IMR-90 (cell line): ENCODE measurements around the gene TSEN54. TPM values are rescaled to one million over a fixed set of nuclear protein-coding genes. Genes with fewer than 3 reads are reported as not detected.
A peak's percentile ranks its signal among the peaks of the same experiment; 100 is the strongest.

Experiments
- ATAC-seq: fragments of 200-7000 bp; cut with Tn5 transposase; 2 replicates; pipeline ENCODE4 v1.9.1; 2020; ENCODE audit warnings: low read depth, mild to moderate bottlenecking, moderate library complexity
- BruUV-seq: library from RNA; stranded (reverse); fragments of 400-500 nt; replicated peaks from 2 replicates; lab custom pipeline; 2021; lab: Mats Ljungman, UMichigan
- CTCF ChIA-PET: fragments of 300-600 bp; formaldehyde crosslinking; extraction: SDS; loops from one replicate; lab custom pipeline; 2021; ENCODE audit warnings: antibody characterized with exemption; lab: Yijun Ruan, JAX
- POLR2A ChIA-PET: fragments of 300-600 bp; sonication (Branson Sonifier 250); formaldehyde crosslinking; loops from one replicate; lab custom pipeline; 2022; ENCODE audit warnings: antibody characterized with exemption; ENCODE audit not compliant: unreplicated experiment; lab: Charles Lee
- DNase-seq: peaks from one replicate; pipeline ENCODE4 v3.0.0; 2013
- H2AFZ ChIP-seq: replicated peaks from 2 replicates; pipeline ENCODE3; 2013; ENCODE audit warnings: low read length, mild to moderate bottlenecking; ENCODE audit not compliant: poor library complexity
- H2AK5ac ChIP-seq: 2 replicates; pipeline ENCODE4 v1.6.1; 2013; ENCODE audit warnings: low read depth, low read length, inconsistent platforms
- H2AK9ac ChIP-seq: replicated peaks from 2 replicates; pipeline ENCODE3; 2013; ENCODE audit warnings: mild to moderate bottlenecking, low read depth, low read length, moderate library complexity; ENCODE audit not compliant: poor library complexity
- H2BK120ac ChIP-seq: 2 replicates; pipeline ENCODE4 v1.6.1; 2013; ENCODE audit warnings: low read depth, low read length, inconsistent platforms
- H2BK15ac ChIP-seq: 3 replicates; pipeline ENCODE4 v1.6.1; 2013; ENCODE audit warnings: low read depth, low read length, inconsistent platforms
- H2BK20ac ChIP-seq: 2 replicates; pipeline ENCODE4 v1.6.1; 2013; ENCODE audit warnings: low read depth, mild to moderate bottlenecking, inconsistent platforms, low read length, moderate library complexity
- H2BK5ac ChIP-seq: 2 replicates; pipeline ENCODE4 v1.6.1; 2013; ENCODE audit warnings: mild to moderate bottlenecking, low read depth, low read length, inconsistent platforms; ENCODE audit not compliant: poor library complexity, severe bottlenecking
- H3K14ac ChIP-seq: replicated peaks from 2 replicates; pipeline ENCODE4 v1.6.1; 2013; ENCODE audit warnings: low read depth, low read length, inconsistent platforms
- H3K18ac ChIP-seq: 2 replicates; pipeline ENCODE4 v1.6.1; 2013; ENCODE audit warnings: low read depth, low read length, control low read depth
- H3K23ac ChIP-seq: 2 replicates; pipeline ENCODE4 v1.6.1; 2013; ENCODE audit warnings: low read depth, low read length, inconsistent platforms
- H3K27ac ChIP-seq: 2 replicates; pipeline ENCODE4 v1.5.1; 2013; ENCODE audit warnings: mild to moderate bottlenecking, control low read depth, low read length; ENCODE audit not compliant: insufficient read depth
- H3K27me3 ChIP-seq: 2 replicates; pipeline ENCODE4 v1.6.1; 2013; ENCODE audit warnings: low read length; ENCODE audit not compliant: control insufficient read depth, insufficient read depth
- H3K36me3 ChIP-seq: 2 replicates; pipeline ENCODE4 v1.6.1; 2013; ENCODE audit warnings: low read length, mixed read lengths; ENCODE audit not compliant: control insufficient read depth, insufficient read depth
- H3K4ac ChIP-seq: 2 replicates; pipeline ENCODE4 v1.6.1; 2013; ENCODE audit warnings: low read depth, low read length, inconsistent platforms
- H3K4me1 ChIP-seq: 2 replicates; pipeline ENCODE4 v1.6.1; 2013; ENCODE audit warnings: low read length, mixed read lengths; ENCODE audit not compliant: control insufficient read depth, insufficient read depth
- H3K4me2 ChIP-seq: 2 replicates; pipeline ENCODE4 v1.6.1; 2013; ENCODE audit warnings: low read depth, mild to moderate bottlenecking, control low read depth, low read length, moderate library complexity
- H3K4me3 ChIP-seq: 2 replicates; pipeline ENCODE4 v1.5.1; 2013; ENCODE audit warnings: low read depth, mild to moderate bottlenecking, control low read depth, low read length, moderate library complexity; ENCODE audit not compliant: insufficient read depth
- H3K56ac ChIP-seq: 2 replicates; pipeline ENCODE4 v1.6.1; 2013; ENCODE audit warnings: low read length, inconsistent platforms; ENCODE audit not compliant: insufficient read depth; ENCODE audit errors: extremely low read depth
- H3K79me1 ChIP-seq, 2 experiments: 2 replicates each; pipeline ENCODE4 v1.6.1; 2013; ENCODE audit warnings: low read length in 2 of 2, inconsistent platforms in 1 of 2, low read depth in 1 of 2
- H3K9ac ChIP-seq: 2 replicates; pipeline ENCODE4 v1.6.1; 2013; ENCODE audit warnings: low read depth, low read length, control low read depth
- H3K9me1 ChIP-seq: 2 replicates; pipeline ENCODE4 v1.6.1; 2013; ENCODE audit warnings: low read length, inconsistent platforms; ENCODE audit not compliant: insufficient read depth
- H3K9me3 ChIP-seq: 2 replicates; pipeline ENCODE4 v1.6.1; 2013; ENCODE audit warnings: low read length; ENCODE audit not compliant: control insufficient read depth, insufficient read depth
- H4K20me1 ChIP-seq: 2 replicates; pipeline ENCODE4 v1.6.1; 2013; ENCODE audit warnings: low read length, inconsistent platforms; ENCODE audit not compliant: insufficient read depth
- H4K5ac ChIP-seq: 2 replicates; pipeline ENCODE4 v1.6.1; 2013; ENCODE audit warnings: mild to moderate bottlenecking, low read depth, low read length, control low read depth
- H4K8ac ChIP-seq, 2 experiments: 2 replicates each; pipeline ENCODE4 v1.6.1; 2013; ENCODE audit warnings: low read depth in 2 of 2, low read length in 2 of 2, control low read depth in 1 of 2, inconsistent platforms in 1 of 2
- H4K91ac ChIP-seq: 2 replicates; pipeline ENCODE4 v1.6.1; 2013; ENCODE audit warnings: low read depth, low read length, inconsistent platforms; ENCODE audit not compliant: insufficient read depth
- BHLHE40 ChIP-seq: fragments of 150-350 bp; IDR thresholded peaks from 2 replicates; pipeline ENCODE4 v1.6.1; 2016; ENCODE audit warnings: mild to moderate bottlenecking, low read depth, low read length
- MAFK ChIP-seq: IDR thresholded peaks from 2 replicates; pipeline ENCODE4 v1.6.1; 2012; ENCODE audit warnings: low read depth, low read length, improper control_type of control experiment
- MXI1 ChIP-seq: IDR thresholded peaks from 2 replicates; pipeline ENCODE4 v1.6.1; 2012; ENCODE audit warnings: low read depth, mild to moderate bottlenecking, low read length, moderate library complexity, borderline replicate concordance
- NFE2L2 ChIP-seq: fragments of 150-350 bp; IDR thresholded peaks from 2 replicates; pipeline ENCODE4 v1.6.1; 2016; ENCODE audit warnings: low read depth, mild to moderate bottlenecking, low read length
- POLR2A ChIP-seq: IDR thresholded peaks from 2 replicates; pipeline ENCODE4 v1.6.1; 2012; ENCODE audit warnings: mild to moderate bottlenecking, low read depth, low read length
- WGBS, 2 experiments: methylation state at CpG; one replicate each; pipeline versions ENCODE4 v1.1.5 to v1.1.7; 2013; ENCODE audit warnings: missing lambda C conversion rate in 2 of 2; ENCODE audit not compliant: insufficient read length in 1 of 2; ENCODE audit errors: extremely low coverage in 2 of 2; 5-methylcytosine and 5-hydroxymethylcytosine counted together
- dilution Hi-C: fragments of 300-500 bp; cut with HindIII; formaldehyde crosslinking; loops from one replicate; pipeline ENCODE4 v1.14.3; 2018; ENCODE audit warnings: low sequenced_read_pairs; ENCODE audit not compliant: unreplicated experiment
- in situ Hi-C: fragments of 300-500 bp; cut with MboI; formaldehyde crosslinking; loops from 3 replicates; pipeline ENCODE4 v1.14.3; 2019; ENCODE audit warnings: low sequenced_read_pairs, inconsistent platforms, mixed read lengths
- intact Hi-C: fragments of 100-400 bp; cut with micrococcal nuclease; formaldehyde crosslinking; loops from 2 replicates; pipeline ENCODE4 v1.10.0; 2022
- polyA plus RNA-seq, 3 experiments: library from polyadenylated mRNA; depleted of rRNA; stranded (reverse); fragments of >200 nt; gene quantifications; 2 replicates each; pipeline ENCODE4 v1.2.3, GENCODE V29; 2012; ENCODE audit warnings: low replicate concordance in 1 of 3
- total RNA-seq: library from RNA; depleted of rRNA; stranded (reverse); fragments of >200 nt; gene quantifications from 2 replicates; pipeline ENCODE4 v1.2.3, GENCODE V29; 2012

Gene TSEN54
- total and polyA plus RNA-seq, 2 of the 4 experiments (the other 2 are of a cell fraction), result 7.2 to 14.9 TPM

GRCh38 chr17:75515496-75516254 is 653 bp upstream of the TSEN54 start, which contains the start of gene CASKIN2 (continued):
- TF ChIP-seq NFE2L2 (no peak), POLR2A (no peak), BHLHE40 (peak; percentile 84), MAFK (no peak; the same call in 1 of the 2 replicates)

GRCh38 chr17:75516619-75517296 is 430 bp downstream of the TSEN54 start:
- Histone ChIP-seq H2BK15ac (no peak overlapping the region), H2BK120ac (no peak overlapping the region), H3K14ac (0 out of 2 replicates have a peak overlapping the region, but pooled peaks have one; percentile 14), H2AFZ (peak overlapping the region; percentile 99), H3K4me1 (peaks cover 8% of the 10 kb centered on the region; the same call in 1 of the 2 replicates), H3K4me2 (peak overlapping the region; percentile 90), H3K4ac (peak overlapping the region; percentile 13; the same call in 1 of the 2 replicates), H2AK5ac (no peak overlapping the region), H4K8ac (peak overlapping the region in 1 of 2 experiments; percentile 26; a peak in 1 of 4 replicates), H4K5ac (no peak overlapping the region), H3K4me3 (peak overlapping the region; percentile 82), H3K56ac (no peak overlapping the region), H2BK20ac (no peak overlapping the region), H3K27me3 (no peaks in the 10 kb centered on the region), H3K9me3 (no peaks in the 10 kb centered on the region), H3K79me1 (peaks cover 32 to 48% of the 10 kb centered on the region in 2 experiments), H2BK5ac (no peak overlapping the region), H4K20me1 (peaks cover 19% of the 10 kb centered on the region), H3K9me1 (peaks cover 11% of the 10 kb centered on the region; the same call in 1 of the 2 replicates), H3K9ac (peak overlapping the region; percentile 37), H3K36me3 (peaks cover 8% of the 10 kb centered on the region; the same call in 1 of the 2 replicates), H3K27ac (peak overlapping the region; percentile 32; the same call in 1 of the 2 replicates), H4K91ac (no peak overlapping the region), H2AK9ac (peak overlapping the region; percentile 80), H3K23ac (peak overlapping the region; percentile 76; the same call in 1 of the 2 replicates), H3K18ac (no peak overlapping the region)
- dilution Hi-C loops, result no loop called here
- ATAC-seq, result peak; percentile 13
- no TSS peak for BruUV-seq
- POLR2A ChIA-PET, result no interaction called here
- DNase-seq, result no peak
- WGBS, 2 experiments, result 3% methylated on average over 21 of the region's 65 CpGs; no CpG with 5 or more reads in 1 of the 2 experiments
- peak; percentile 9; the same call in 1 of the 2 replicates for TF ChIP-seq MXI1
- no peak for TF ChIP-seq BHLHE40
- intact Hi-C loops, result loop anchor here (2.0 to 10.0 kb wide), 4 partner anchors 72 to 242 kb away; partner anchors contain the start of genes MIF4GD and SMIM5
- in situ Hi-C loops, result no loop called here
- CTCF ChIA-PET, result interaction anchor here (0.6 to 1.1 kb wide), 7 partner anchors 12 to 235 kb away, joined by 3 to 4 read pairs (median 3); partner anchors contain the start of gene TMEM94
